ENCODE measurements around the gene SFXN3.

Gene SFXN3

DNA sequence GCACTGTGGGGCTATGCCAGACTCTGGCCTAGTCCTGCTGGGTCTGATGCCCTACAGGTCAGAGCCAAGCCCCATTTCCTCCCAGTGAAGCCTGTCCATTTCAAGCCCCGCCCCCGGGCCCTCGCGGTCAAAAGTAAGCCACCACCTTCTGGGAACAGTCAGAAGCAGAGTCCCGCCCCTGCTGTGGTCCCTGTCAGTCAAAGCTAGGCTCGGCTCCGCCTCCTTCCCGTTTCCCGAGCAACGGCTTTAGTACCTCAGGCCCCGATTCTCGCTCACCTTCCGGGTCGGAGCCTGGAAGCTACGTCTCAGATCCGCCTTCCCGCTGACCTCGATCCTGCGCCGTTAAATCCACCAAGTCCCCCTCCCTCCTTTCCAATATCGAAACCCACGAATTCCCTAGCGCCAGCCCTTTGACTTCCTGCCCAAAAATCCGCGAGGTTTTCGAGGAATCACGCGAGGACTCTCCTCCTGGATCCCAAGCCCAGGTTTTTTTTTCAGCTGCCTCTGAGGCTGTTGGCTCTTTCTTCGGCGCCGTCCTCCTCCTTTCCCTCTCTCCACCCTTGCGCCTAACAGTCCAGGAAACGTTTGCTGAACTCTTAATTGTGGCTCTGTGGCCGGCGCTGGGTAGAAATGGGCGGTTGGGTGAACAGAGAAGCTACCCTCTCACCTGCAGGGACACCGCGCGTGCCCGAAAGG is 11.8 kb downstream of the SFXN3 start:
- no peaks in the 10 kb centered on the region for H3K9me3 ChIP-seq (ENCODE audit: severe bottlenecking)
- H3K4me3 ChIP-seq (ENCODE audit: severe bottlenecking): peak overlapping the region; percentile 35
- DNase-seq (ENCODE audit: low spot score) (peak; percentile 97), ATAC-seq (ENCODE audit: low read depth) (peak; percentile 93)
- H3K36me3 ChIP-seq (ENCODE audit: low read depth): peaks cover 4% of the 10 kb centered on the region
- H3K27me3 ChIP-seq (ENCODE audit: insufficient read depth, poor library complexity, severe bottlenecking): no peaks in the 10 kb centered on the region
- peak overlapping the region; percentile 79 for H3K27ac ChIP-seq (ENCODE audit: poor library complexity, severe bottlenecking)
- no peak for TF ChIP-seq CTCF (IDR thresholded peaks at IDR 0.05; ENCODE audit: poor library complexity, severe bottlenecking)
- H3K4me1 ChIP-seq (ENCODE audit: insufficient read depth, poor library complexity, severe bottlenecking): peaks cover 9% of the 10 kb centered on the region

GRCh38 chr10:101043363-101043707 is 12.3 kb downstream of the SFXN3 start:
- peak overlapping the region; percentile 35 for H3K4me3 ChIP-seq (ENCODE audit: severe bottlenecking)
- H3K27ac ChIP-seq (ENCODE audit: poor library complexity, severe bottlenecking): peak overlapping the region; percentile 79
- H3K4me1 ChIP-seq (ENCODE audit: insufficient read depth, poor library complexity, severe bottlenecking): peaks cover 9% of the 10 kb centered on the region
- no peaks in the 10 kb centered on the region for H3K9me3 ChIP-seq (ENCODE audit: severe bottlenecking)
- no peak for ATAC-seq (ENCODE audit: low read depth)
- H3K36me3 ChIP-seq (ENCODE audit: low read depth): no peaks in the 10 kb centered on the region; the same call in none of the 2 replicates
- H3K27me3 ChIP-seq (ENCODE audit: insufficient read depth, poor library complexity, severe bottlenecking): no peaks in the 10 kb centered on the region
- TF ChIP-seq CTCF (IDR thresholded peaks at IDR 0.05; ENCODE audit: poor library complexity, severe bottlenecking): no peak
- DNase-seq (ENCODE audit: low spot score): no peak

DNA sequence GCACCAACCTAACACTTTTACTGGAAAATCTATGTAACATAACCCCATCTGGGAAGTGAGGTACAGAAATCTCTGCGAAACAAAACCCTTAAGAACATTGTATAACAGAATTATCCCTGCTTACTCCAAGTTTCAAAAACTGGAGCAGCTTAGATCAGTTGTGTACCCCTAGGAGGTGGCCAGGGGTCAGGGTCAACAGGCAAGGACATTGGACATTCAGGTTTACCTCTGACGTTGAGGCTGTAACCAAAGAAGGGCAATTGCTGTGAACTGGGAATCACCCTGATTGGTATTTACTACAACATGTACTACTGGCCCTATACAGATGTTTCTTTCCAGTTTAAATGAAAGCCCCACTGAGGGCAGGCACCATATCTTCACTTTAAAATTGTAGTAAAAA is 13.1 kb downstream of the SFXN3 start:
- peak overlapping the region; percentile 79 for H3K27ac ChIP-seq (ENCODE audit: poor library complexity, severe bottlenecking)
- peaks cover 9% of the 10 kb centered on the region for H3K4me1 ChIP-seq (ENCODE audit: insufficient read depth, poor library complexity, severe bottlenecking)
- no peak for TF ChIP-seq CTCF (IDR thresholded peaks at IDR 0.05; ENCODE audit: poor library complexity, severe bottlenecking)

DNA sequence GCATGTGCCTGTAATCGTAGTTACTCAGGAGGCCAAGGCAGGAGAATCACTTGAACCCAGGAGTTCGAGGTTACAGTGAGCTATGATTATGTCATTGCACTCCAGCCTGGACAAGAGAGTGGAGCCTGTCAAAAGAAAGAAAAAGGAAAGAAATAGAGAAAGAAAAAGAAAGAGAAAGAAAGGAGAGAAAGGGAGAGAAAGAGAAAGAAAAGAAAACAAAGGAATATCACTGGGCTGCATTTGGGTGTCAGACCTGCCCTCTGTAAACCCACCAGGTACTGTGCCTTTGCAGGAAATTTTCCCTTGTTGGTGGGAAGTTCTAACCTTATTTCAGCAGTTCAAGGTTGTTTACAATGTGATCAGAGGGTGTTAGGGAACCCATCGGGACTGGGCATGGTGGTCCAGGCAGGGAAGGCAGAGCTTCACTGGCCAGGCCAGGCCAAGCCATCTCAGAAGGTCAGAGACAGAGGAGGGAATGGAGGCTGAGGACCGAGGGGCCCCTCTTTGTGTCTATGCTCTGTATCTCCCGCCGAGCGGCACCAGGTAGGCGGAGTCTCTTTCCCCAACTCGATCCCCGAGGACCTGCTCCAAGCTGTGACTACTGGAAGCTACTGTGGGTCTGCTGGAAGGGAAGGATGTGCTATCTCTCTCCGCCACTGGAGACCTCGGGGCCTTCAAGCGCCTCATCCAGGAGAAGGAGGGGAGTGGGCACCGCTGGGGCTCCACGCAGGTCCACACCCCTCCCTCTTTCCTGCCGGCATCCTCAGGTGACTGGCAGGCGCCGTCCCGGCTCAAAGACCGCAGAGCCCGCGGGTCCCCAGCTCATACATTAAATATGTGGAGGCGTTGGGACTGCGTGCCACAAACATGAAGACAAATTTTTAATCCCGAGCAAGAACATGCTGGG is 15.6 kb downstream of the SFXN3 start:
- Histone ChIP-seq H3K4me1 (ENCODE audit: insufficient read depth, poor library complexity, severe bottlenecking) (peaks cover 9% of the 10 kb centered on the region), H3K9me3 (ENCODE audit: severe bottlenecking) (no peaks in the 10 kb centered on the region), H3K36me3 (ENCODE audit: low read depth) (no peaks in the 10 kb centered on the region), H3K4me3 (ENCODE audit: severe bottlenecking) (no peak overlapping the region), H3K27ac (ENCODE audit: poor library complexity, severe bottlenecking) (no peak overlapping the region), H3K27me3 (ENCODE audit: insufficient read depth, poor library complexity, severe bottlenecking) (peaks cover 11% of the 10 kb centered on the region)
- DNase-seq (ENCODE audit: low spot score): no peak
- TF ChIP-seq CTCF (IDR thresholded peaks at IDR 0.05; ENCODE audit: poor library complexity, severe bottlenecking): no peak
- no peak for ATAC-seq (ENCODE audit: low read depth)

More for the DNA sequence above, 13.1 kb downstream of the SFXN3 start:
- Histone ChIP-seq H3K36me3 (ENCODE audit: low read depth) (no peaks in the 10 kb centered on the region; the same call in 1 of the 2 replicates), H3K9me3 (ENCODE audit: severe bottlenecking) (no peaks in the 10 kb centered on the region), H3K27me3 (ENCODE audit: insufficient read depth, poor library complexity, severe bottlenecking) (peaks cover 7% of the 10 kb centered on the region), H3K4me3 (ENCODE audit: severe bottlenecking) (no peak overlapping the region)
- ATAC-seq (ENCODE audit: low read depth): no peak
- DNase-seq (ENCODE audit: low spot score): no peak

All from RWPE2 (cell line).